GM23338 (cell line): ENCODE results near the gene PEAR1. TPM values are rescaled to one million over a fixed set of nuclear protein-coding genes. Genes with fewer than 3 reads are reported as not detected.

Experiments
- ATAC-seq: fragments of 200-7000 bp; cut with Tn5 transposase; 3 replicates; pipeline ENCODE4 v1.9.1; 2020
- DNase-seq: peaks from one replicate; pipeline ENCODE4 v3.0.0-alpha.2; 2015; ENCODE audit warnings: low spot score
- H2AFZ ChIP-seq: fragments of 200-600 bp; sonication (generic); 2 replicates; pipeline ENCODE4 v1.8.0; 2016; ENCODE audit warnings: antibody characterized with exemption, mild to moderate bottlenecking, moderate library complexity
- H3F3A ChIP-seq: fragments of 200-600 bp; sonication (generic); replicated peaks from 2 replicates; pipeline ENCODE4 v1.8.0; 2017; ENCODE audit warnings: antibody characterized with exemption, mixed run types, low read depth
- H3K27ac ChIP-seq: fragments of 200-600 bp; sonication (generic); 2 replicates; pipeline ENCODE4 v1.6.1; 2016; ENCODE audit warnings: low read depth
- H3K27me3 ChIP-seq: fragments of 200-600 bp; sonication (generic); 2 replicates; pipeline ENCODE4 v1.8.0; 2016; ENCODE audit warnings: mild to moderate bottlenecking, mixed run types, moderate library complexity; ENCODE audit not compliant: insufficient read depth
- H3K36me3 ChIP-seq: fragments of 200-600 bp; sonication (generic); 2 replicates; pipeline ENCODE4 v1.8.0; 2016; ENCODE audit warnings: mild to moderate bottlenecking; ENCODE audit not compliant: insufficient read depth
- H3K4me1 ChIP-seq: fragments of 200-600 bp; sonication (generic); 2 replicates; pipeline ENCODE4 v1.8.0; 2016; ENCODE audit warnings: mild to moderate bottlenecking, moderate library complexity; ENCODE audit not compliant: insufficient read depth
- H3K4me2 ChIP-seq: fragments of 200-600 bp; sonication (generic); 2 replicates; pipeline ENCODE4 v1.7.1; 2017; ENCODE audit warnings: mixed run types
- H3K4me3 ChIP-seq: fragments of 200-600 bp; sonication (generic); 2 replicates; pipeline ENCODE4 v1.6.1; 2016; ENCODE audit warnings: mixed run types
- H3K79me2 ChIP-seq: fragments of 200-600 bp; sonication (generic); replicated peaks from 2 replicates; pipeline ENCODE4 v1.8.0; 2017; ENCODE audit warnings: mild to moderate bottlenecking; ENCODE audit not compliant: insufficient read depth
- H3K9me2 ChIP-seq: fragments of 200-600 bp; sonication (generic); 2 replicates; pipeline ENCODE4 v1.8.0; 2017; ENCODE audit not compliant: insufficient read depth
- H4K20me1 ChIP-seq: fragments of 200-600 bp; sonication (generic); replicated peaks from 2 replicates; pipeline ENCODE4 v1.8.0; 2017; ENCODE audit warnings: mild to moderate bottlenecking; ENCODE audit not compliant: insufficient read depth
- H3K27ac Mint-ChIP-seq: 2 replicates; pipeline ENCODE4 v1.8.0; 2020; ENCODE audit warnings: inconsistent platforms, mild to moderate bottlenecking, moderate library complexity, mixed read lengths
- H3K27me3 Mint-ChIP-seq: 3 replicates; pipeline ENCODE4 v1.8.0; 2022; ENCODE audit warnings: low read depth, mild to moderate bottlenecking, moderate library complexity, mixed read lengths, inconsistent platforms; ENCODE audit not compliant: insufficient read depth, poor library complexity
- H3K36me3 Mint-ChIP-seq: 3 replicates; pipeline ENCODE4 v1.8.0; 2021; ENCODE audit warnings: low read depth, mild to moderate bottlenecking, inconsistent platforms, moderate library complexity, mixed read lengths
- H3K4me1 Mint-ChIP-seq: 3 replicates; pipeline ENCODE4 v1.8.0; 2020; ENCODE audit warnings: mild to moderate bottlenecking, inconsistent platforms, mixed read lengths
- H3K4me3 Mint-ChIP-seq: 3 replicates; pipeline ENCODE4 v1.8.0; 2021; ENCODE audit warnings: moderate library complexity, mild to moderate bottlenecking, inconsistent platforms, mixed read lengths
- H3K9me3 Mint-ChIP-seq: 3 replicates; pipeline ENCODE4 v1.8.0; 2020; ENCODE audit warnings: moderate library complexity, mild to moderate bottlenecking, inconsistent platforms, mixed read lengths
- CREB1 ChIP-seq: fragments of 250-450 bp; sonication (Bioruptor Pico); IDR thresholded peaks from 2 replicates; pipeline ENCODE4 v1.5.0; 2020; ENCODE audit warnings: low read depth, mild to moderate bottlenecking, moderate library complexity
- CTCF ChIP-seq, 2 experiments: fragments of 200-600 bp in 1 of 2; sonication (generic) in 1 of 2; conservative IDR thresholded peaks; 2 replicates each; pipeline versions ENCODE4 v1.5.1 to v1.6.1; 2016 to 2017; ENCODE audit warnings: antibody characterized with exemption in 2 of 2, low read depth in 2 of 2, mild to moderate bottlenecking in 2 of 2, moderate library complexity in 1 of 2
- STAT1 ChIP-seq: IDR thresholded peaks from one replicate; pipeline ENCODE4 v1.6.1; 2016; ENCODE audit warnings: antibody characterized with exemption; ENCODE audit not compliant: unreplicated experiment
- ZNF114 ChIP-seq: fragments of 250-450 bp; sonication (Bioruptor Pico); IDR thresholded peaks from 2 replicates; pipeline ENCODE4 v1.5.0; 2020; ENCODE audit warnings: mild to moderate bottlenecking, moderate library complexity
- ZNF331 ChIP-seq: fragments of 250-450 bp; sonication (Bioruptor Pico); IDR thresholded peaks from 2 replicates; pipeline ENCODE4 v1.5.0; 2020; ENCODE audit warnings: low read depth, mild to moderate bottlenecking, moderate library complexity
- ZNF462 ChIP-seq: fragments of 250-450 bp; sonication (Bioruptor Pico); IDR thresholded peaks from 2 replicates; pipeline ENCODE4 v1.5.0; 2020; ENCODE audit warnings: mild to moderate bottlenecking, moderate library complexity
- polyA plus RNA-seq: library from polyadenylated mRNA; unstranded; fragments of >200 nt; fragmentation: Nextera tagmentation; extraction: Ambion mirVana; gene quantifications from 2 replicates; pipeline ENCODE4 v1.2.1, GENCODE V29; 2016
- total RNA-seq: library from RNA; depleted of rRNA; stranded (reverse); fragments of >200 nt; shearing (Covaris generic); gene quantifications from 2 replicates; pipeline ENCODE4 v1.2.3, GENCODE V29; 2014

Gene PEAR1
- total and polyA plus RNA-seq, 2 experiments from 2014 or later, result 0.28 to 0.47 TPM

- no peak overlapping the region for H3K27ac ChIP-seq
- Mint-ChIP-seq H3K27me3 (peaks cover 36% of the 10 kb centered on the region), H3K9me3 (no peaks in the 10 kb centered on the region), H3K4me3 (no peak overlapping the region), H3K36me3 (no peaks in the 10 kb centered on the region), H3K4me1 (peaks cover 24% of the 10 kb centered on the region), H3K27ac (no peak overlapping the region)
- no peaks in the 10 kb centered on the region for H3K9me2 ChIP-seq
- H3K27me3 ChIP-seq, result peaks cover 44% of the 10 kb centered on the region
- no peaks in the 10 kb centered on the region; the same call in 1 of the 2 replicates for H4K20me1 ChIP-seq
- no peaks in the 10 kb centered on the region for H3K79me2 ChIP-seq
- no peaks in the 10 kb centered on the region for H3F3A ChIP-seq
- no peaks in the 10 kb centered on the region; the same call in 1 of the 2 replicates for H3K4me1 ChIP-seq
- peak; percentile 56 for DNase-seq
- no peak overlapping the region for H3K4me2 ChIP-seq
- no peak overlapping the region for H2AFZ ChIP-seq
- no peak overlapping the region for H3K4me3 ChIP-seq
- TF ChIP-seq STAT1, result no peak
- no peak for TF ChIP-seq ZNF462 (CRISPR knock-in tag)
- no peak for TF ChIP-seq ZNF331 (CRISPR knock-in tag)
- TF ChIP-seq CREB1 (CRISPR knock-in tag), result no peak
- no peak for TF ChIP-seq ZNF114 (CRISPR knock-in tag)
- TF ChIP-seq CTCF (conservative IDR thresholded peaks at IDR 0.05; ENCODE audit: low read depth in 2 of 2), result no peak
- ATAC-seq, result no peak
- H3K36me3 ChIP-seq, result no peaks in the 10 kb centered on the region
Observed at GRCh38 chr1:156896490-156897033, 3.0 kb downstream of the PEAR1 start.
